Measurements from ENCODE around the gene SHC2.

- TF ChIP-seq, protein P1, sequence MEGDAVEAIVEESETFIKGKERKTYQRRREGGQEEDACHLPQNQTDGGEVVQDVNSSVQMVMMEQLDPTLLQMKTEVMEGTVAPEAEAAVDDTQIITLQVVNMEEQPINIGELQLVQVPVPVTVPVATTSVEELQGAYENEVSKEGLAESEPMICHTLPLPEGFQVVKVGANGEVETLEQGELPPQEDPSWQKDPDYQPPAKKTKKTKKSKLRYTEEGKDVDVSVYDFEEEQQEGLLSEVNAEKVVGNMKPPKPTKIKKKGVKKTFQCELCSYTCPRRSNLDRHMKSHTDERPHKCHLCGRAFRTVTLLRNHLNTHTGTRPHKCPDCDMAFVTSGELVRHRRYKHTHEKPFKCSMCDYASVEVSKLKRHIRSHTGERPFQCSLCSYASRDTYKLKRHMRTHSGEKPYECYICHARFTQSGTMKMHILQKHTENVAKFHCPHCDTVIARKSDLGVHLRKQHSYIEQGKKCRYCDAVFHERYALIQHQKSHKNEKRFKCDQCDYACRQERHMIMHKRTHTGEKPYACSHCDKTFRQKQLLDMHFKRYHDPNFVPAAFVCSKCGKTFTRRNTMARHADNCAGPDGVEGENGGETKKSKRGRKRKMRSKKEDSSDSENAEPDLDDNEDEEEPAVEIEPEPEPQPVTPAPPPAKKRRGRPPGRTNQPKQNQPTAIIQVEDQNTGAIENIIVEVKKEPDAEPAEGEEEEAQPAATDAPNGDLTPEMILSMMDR (conservative IDR thresholded peaks at IDR 0.05; ENCODE audit: low read length) = no peak
- TF ChIP-seq EZH2phosphoT487 (IDR thresholded peaks at IDR 0.05; ENCODE audit: borderline replicate concordance) = no peak
These were observed 21.5 kb downstream of the SHC2 start for GRCh38 chr19:439167-439900.

Measured in Loucy (cell line).